ENCODE results near the gene NKAIN2. TPM values are rescaled to one million over a fixed set of nuclear protein-coding genes. Genes with fewer than 3 reads are reported as not detected.

The NKAIN2 gene
- total RNA-seq, 1 experiment from 2014 or later, result not detected

DNA sequence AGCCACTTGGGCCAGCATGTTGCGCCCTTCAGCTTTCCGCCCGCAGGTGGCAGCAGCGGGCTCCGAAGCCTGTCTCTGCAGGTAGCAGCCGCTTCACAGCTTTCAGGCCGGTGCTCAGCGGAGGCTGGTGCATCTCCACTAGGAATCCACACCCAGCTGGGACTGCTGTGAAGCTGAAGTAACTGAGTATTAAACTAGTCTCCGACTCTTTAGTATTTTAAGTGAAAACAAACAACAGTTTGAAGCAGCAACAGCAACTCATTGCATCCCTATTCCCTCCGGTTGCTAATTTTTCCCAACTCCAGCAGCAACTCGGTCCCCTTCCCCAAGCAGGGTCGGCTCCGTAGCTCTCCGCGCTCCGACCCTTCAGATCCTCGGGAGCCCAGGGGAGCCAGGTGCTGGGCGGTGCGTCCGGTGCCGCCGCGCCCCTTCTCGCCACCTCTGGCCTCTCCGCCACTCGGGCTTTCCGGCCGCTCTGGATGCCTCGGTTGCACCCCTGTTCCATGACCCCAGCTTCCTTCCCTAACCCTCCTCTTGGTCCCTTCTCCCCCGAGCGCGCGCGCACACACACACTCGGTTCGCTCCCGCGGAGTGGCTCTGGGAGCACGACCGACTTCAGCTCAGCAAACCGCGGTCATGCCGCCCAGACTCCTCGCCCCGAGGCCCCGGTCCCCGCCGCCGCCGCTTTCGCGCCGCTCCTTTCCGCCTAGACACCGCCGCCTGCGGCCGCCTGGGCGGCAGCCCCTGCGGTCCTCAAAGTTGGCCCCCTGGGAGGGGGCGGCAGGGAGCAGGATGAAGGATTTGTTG lies 765 bp upstream of the NKAIN2 start:
- H3K36me3 ChIP-seq (ENCODE audit: control insufficient read depth in 1 of 2, insufficient read depth in 2 of 2, low read length in 2 of 2), result no peaks in the 10 kb centered on the region
- intact Hi-C loops (cut with micrococcal nuclease), result loop anchor here (1.0 to 5.0 kb wide), 3 partner anchors 163 to 1049 kb away; no protein-coding TSS in a partner anchor
- no TSS peak for BruUV-seq (replicated peaks)
- H3K9me2 ChIP-seq (ENCODE audit: insufficient read depth), result no peaks in the 10 kb centered on the region
- no peaks in the 10 kb centered on the region for H3K4me1 ChIP-seq (ENCODE audit: control insufficient read depth in 1 of 2, insufficient read depth in 2 of 2, low read length in 2 of 2)
- peak; percentile 73 for TF ChIP-seq RAD21 (IDR thresholded peaks at IDR 0.05; ENCODE audit: low read depth)
- TF ChIP-seq SP1 (IDR thresholded peaks at IDR 0.05; ENCODE audit: low read depth), result no peak
- TF ChIP-seq SRF (IDR thresholded peaks at IDR 0.05; ENCODE audit: low read depth), result no peak
- TF ChIP-seq, protein P1, sequence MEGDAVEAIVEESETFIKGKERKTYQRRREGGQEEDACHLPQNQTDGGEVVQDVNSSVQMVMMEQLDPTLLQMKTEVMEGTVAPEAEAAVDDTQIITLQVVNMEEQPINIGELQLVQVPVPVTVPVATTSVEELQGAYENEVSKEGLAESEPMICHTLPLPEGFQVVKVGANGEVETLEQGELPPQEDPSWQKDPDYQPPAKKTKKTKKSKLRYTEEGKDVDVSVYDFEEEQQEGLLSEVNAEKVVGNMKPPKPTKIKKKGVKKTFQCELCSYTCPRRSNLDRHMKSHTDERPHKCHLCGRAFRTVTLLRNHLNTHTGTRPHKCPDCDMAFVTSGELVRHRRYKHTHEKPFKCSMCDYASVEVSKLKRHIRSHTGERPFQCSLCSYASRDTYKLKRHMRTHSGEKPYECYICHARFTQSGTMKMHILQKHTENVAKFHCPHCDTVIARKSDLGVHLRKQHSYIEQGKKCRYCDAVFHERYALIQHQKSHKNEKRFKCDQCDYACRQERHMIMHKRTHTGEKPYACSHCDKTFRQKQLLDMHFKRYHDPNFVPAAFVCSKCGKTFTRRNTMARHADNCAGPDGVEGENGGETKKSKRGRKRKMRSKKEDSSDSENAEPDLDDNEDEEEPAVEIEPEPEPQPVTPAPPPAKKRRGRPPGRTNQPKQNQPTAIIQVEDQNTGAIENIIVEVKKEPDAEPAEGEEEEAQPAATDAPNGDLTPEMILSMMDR (IDR thresholded peaks at IDR 0.05 in 2 of 3, conservative IDR thresholded peaks at IDR 0.05 in 1 of 3; ENCODE audit: borderline replicate concordance in 1 of 3, insufficient read depth in 1 of 3, low read depth in 2 of 3, low read length in 2 of 3), result peak; percentile 51 to 92 (median 88); a peak in 5 of 6 replicates
- TF ChIP-seq ELF1 (IDR thresholded peaks at IDR 0.05; ENCODE audit: borderline replicate concordance, low read depth), result no peak
- H3K27ac ChIP-seq (ENCODE audit: low read depth, low read length), result no peak overlapping the region
- ChIA-PET CTCF (interaction anchor here (0.8 to 1.7 kb wide), 10 partner anchors 8 to 1052 kb away, joined by 3 to 9 read pairs (median 5); no protein-coding TSS in a partner anchor), POLR2A (no interaction called here), RAD21 (ENCODE audit: low non-redundant PET in 1 of 2, low total read pairs in 2 of 2, uncharacterized antibody in 2 of 2, unreplicated experiment in 2 of 2) (interaction anchor here in 1 of 2 experiments (1.8 kb wide), 1 partner anchor 993 kb away, joined by 4 read pairs; no protein-coding TSS in a partner anchor)
- no peak overlapping the region for H2AFZ ChIP-seq (ENCODE audit: low read depth, low read length, poor library complexity, severe bottlenecking)
- H3K9me3 ChIP-seq (ENCODE audit: control insufficient read depth in 1 of 2, insufficient read depth in 1 of 2, low read depth in 1 of 2, low read length in 2 of 2), result no peaks in the 10 kb centered on the region
- peak overlapping the region; percentile 57 for H3K4me2 ChIP-seq (ENCODE audit: low read length)
- ATAC-seq (peak; percentile 99), DNase-seq (ENCODE audit: low read depth, low spot score) (peak; percentile 22)
- no peaks in the 10 kb centered on the region for H4K20me1 ChIP-seq (ENCODE audit: insufficient read depth)
- H3K27me3 ChIP-seq (ENCODE audit: insufficient read depth, low read length), result peaks cover 25% of the 10 kb centered on the region; the same call in 1 of the 2 replicates
- no peaks in the 10 kb centered on the region for H3K79me2 ChIP-seq (ENCODE audit: insufficient read depth, low read length)
- H3K9ac ChIP-seq (ENCODE audit: low read length), result no peak overlapping the region
- H3K4me3 ChIP-seq (replicated peaks in 1 of 2; ENCODE audit: low read depth in 1 of 2, low read length in 2 of 2), result no peak overlapping the region
